H7 (cell line): ENCODE data around the gene SPTBN5. TPM values are rescaled to one million over a fixed set of nuclear protein-coding genes. Genes with fewer than 3 reads are reported as not detected.
A peak's percentile ranks its signal among the peaks of the same experiment; 100 is the strongest.

ENCODE experiments used
- DNase-seq: peaks from one replicate; pipeline ENCODE4 v3.0.0; 2012
- H3K27me3 ChIP-seq: 2 replicates; pipeline ENCODE4 v1.6.0; 2011; ENCODE audit warnings: mild to moderate bottlenecking, low read length; ENCODE audit not compliant: control insufficient read depth, insufficient read depth
- H3K36me3 ChIP-seq: replicated peaks from 2 replicates; pipeline ENCODE4 v1.5.1; 2011; ENCODE audit warnings: low read length; ENCODE audit not compliant: control insufficient read depth, insufficient read depth
- H3K4me3 ChIP-seq: 2 replicates; pipeline ENCODE4 v1.5.1; 2011; ENCODE audit warnings: low read depth, mild to moderate bottlenecking, control low read depth, low read length, moderate library complexity; ENCODE audit not compliant: insufficient read depth
- total RNA-seq: library from RNA; depleted of rRNA; stranded (reverse); fragments of >200 nt; shearing (Covaris generic); gene quantifications from 2 replicates; pipeline ENCODE4 v1.2.3, GENCODE V29; 2014

The SPTBN5 gene
- total RNA-seq, 1 experiment from 2014 or later, result 0.17 TPM

DNA sequence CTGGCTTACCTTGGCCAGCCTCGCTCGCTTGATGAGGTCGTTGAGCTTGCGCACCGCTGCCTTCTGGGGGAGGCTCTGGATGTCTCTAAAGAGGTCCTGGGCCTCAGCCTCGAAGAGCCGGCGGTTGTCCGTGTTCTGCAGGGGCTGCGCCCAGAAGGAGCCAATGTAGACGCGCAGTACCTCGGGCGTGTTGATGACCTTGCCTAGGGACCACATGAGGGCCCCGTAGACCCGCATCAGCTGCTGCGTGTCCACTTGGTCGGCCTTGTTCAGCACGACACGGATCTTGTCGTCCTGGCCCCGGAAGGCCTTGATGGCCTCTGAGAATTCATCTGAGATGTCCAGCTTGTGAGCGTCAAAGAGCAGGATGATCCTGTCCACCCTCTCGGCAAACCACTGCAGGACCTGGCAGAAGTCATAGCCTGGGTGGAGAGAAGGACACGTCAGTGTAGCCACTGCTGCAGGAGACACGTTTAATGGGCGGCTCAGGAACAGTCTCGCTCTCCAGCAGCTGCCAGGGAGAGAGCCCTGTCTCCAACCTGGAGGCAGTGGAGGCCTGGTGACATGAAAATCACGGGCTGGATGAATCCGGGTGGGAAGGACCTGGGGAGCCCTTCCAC lies 25.5 kb upstream of the SPTBN5 start:
- Histone ChIP-seq H3K36me3 (peaks cover 11% of the 10 kb centered on the region), H3K4me3 (no peak overlapping the region), H3K27me3 (no peaks in the 10 kb centered on the region)
- no peak for DNase-seq

DNA sequence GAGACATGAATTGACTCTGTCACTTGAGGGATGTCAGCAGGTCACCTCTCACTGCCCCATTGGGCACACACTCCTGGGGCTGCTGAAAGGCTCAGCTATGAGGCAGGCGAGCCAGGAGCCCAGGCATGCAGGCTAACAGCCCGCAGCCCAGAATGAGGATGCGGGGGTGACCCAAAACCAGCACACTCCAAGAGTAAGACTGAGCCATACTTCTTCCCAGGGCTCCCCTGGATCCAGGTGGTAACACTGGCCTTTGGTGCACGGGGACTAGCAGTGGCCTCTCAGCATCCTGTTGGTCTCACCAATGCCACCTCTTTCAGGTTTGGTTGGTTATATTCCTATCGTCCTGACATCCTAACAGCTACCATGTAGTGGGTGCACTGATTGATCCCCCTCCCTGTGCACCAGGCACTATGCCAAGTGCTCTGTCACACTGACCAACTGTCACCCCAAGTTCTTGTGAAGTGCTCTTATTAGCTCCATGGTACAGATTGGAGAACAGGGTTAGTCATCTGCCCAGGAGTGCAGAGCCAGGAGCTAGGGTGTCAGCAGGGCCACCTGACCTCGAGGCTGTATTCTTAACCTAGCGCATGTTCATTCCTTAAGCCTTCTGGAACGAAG lies 24.8 kb upstream of the SPTBN5 start:
- H3K27me3 ChIP-seq, result no peaks in the 10 kb centered on the region
- DNase-seq, result no peak
- H3K36me3 ChIP-seq, result peaks cover 11% of the 10 kb centered on the region
- H3K4me3 ChIP-seq, result no peak overlapping the region

DNA sequence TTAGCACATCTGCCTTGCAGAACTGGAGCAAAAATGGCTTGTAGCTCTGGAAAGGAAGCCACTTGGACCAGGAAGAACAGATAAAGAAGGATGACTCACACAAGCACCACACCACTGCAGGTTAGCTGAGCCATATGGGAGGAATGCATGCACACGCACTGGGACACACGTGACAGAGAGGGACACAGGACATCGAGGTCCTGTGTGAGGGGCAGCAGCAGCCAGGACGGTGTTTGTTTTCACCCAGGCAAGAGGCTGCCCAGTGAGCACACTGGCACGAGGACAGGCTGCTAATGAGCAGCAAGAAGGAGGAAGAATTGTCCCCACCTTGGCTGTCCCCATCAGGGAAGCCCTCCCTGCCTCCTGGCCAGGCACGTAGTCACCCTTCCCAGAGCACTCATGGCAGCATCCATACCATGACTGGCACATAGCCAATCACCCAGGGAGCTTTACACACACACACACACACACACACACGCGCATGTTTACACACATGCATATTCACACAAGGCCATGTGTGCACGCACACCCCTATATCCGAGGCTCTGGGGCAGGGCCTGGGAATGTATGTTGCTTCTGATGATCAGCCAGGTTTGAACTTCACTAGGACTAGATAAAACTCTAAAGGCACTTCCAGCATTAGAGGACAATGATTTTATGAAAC lies 24.0 kb upstream of the SPTBN5 start:
- Histone ChIP-seq H3K36me3 (peaks cover 11% of the 10 kb centered on the region), H3K4me3 (no peak overlapping the region), H3K27me3 (no peaks in the 10 kb centered on the region)
- DNase-seq, result no peak

DNA sequence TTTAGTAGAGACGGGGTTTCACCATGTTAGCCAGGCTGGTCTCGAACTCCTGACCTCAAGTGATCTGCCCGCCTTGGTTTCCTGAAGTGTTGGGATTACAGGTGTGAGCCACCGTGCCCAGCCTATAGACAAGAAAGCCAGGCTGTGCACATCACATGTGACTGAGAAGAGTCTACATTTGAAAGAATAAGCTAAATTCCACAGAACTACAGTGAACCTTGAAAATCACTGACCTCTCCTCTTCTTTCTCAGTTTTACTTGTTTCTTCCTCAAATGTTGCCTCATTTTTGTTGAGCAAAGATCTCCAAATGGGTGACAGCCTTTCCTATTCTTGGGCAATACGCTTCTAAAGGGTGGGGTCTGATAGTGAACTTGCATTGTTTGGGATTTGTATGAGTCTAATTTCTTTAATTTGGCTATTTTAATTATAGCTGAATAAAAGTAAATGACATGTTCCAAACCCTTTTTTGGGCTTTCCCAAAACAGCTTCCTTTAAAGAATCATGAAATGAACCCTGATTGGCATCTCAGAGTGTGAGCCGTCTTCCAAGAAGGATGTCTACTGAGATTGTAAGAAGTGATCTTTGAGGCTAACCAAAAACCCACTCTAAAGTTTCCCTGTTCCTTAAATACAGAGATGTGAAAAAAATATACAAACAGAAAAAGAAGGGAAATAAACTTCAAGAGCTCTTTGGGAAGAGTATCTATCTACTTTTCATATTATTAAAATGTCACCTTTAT lies 21.6 kb upstream of the SPTBN5 start:
- Histone ChIP-seq H3K36me3 (peaks cover 13% of the 10 kb centered on the region), H3K4me3 (no peak overlapping the region), H3K27me3 (no peaks in the 10 kb centered on the region)
- no peak for DNase-seq

DNA sequence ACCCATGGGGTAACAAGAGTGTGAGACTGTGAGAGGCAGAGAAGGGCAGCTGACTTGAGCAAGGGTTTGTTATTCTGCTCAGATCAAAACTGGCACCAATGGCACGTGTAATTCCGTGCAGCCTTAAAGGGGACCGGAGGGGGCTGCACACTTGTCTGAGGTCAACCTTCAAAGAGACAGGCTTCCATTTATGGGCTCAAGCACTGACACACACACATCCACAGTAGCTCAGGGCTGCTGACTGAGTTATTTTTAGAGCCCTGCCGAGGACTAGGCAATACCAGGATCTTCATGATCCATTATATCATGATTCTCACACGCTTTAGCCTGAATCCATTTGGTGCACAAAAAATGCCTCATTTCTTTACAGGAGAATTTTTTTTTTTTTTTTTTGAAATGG lies 20.6 kb upstream of the SPTBN5 start:
- H3K36me3 ChIP-seq, result peaks cover 17% of the 10 kb centered on the region
- no peak for DNase-seq
- H3K27me3 ChIP-seq, result no peaks in the 10 kb centered on the region
- no peak overlapping the region for H3K4me3 ChIP-seq

DNA sequence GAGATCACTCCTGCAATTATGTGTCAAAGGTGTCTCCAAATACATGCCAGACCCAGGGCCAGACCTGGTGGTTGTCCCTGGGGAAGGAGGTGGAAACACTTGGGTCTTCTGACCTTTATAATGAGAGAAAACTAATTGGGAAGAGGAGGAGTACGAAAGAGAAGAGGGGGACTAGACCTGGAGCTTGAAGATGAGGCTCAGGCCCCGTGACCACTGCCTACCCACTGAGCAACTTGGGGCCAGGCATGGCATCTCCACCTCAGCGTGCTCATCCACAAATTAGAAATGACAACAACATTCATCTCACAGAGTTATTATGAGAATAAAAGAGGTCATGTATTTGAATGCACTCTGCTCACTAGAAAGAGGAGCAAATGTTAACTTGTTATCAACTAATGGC lies 19.4 kb upstream of the SPTBN5 start:
- Histone ChIP-seq H3K27me3 (no peaks in the 10 kb centered on the region), H3K4me3 (no peak overlapping the region), H3K36me3 (peaks cover 21% of the 10 kb centered on the region)
- DNase-seq, result no peak

DNA sequence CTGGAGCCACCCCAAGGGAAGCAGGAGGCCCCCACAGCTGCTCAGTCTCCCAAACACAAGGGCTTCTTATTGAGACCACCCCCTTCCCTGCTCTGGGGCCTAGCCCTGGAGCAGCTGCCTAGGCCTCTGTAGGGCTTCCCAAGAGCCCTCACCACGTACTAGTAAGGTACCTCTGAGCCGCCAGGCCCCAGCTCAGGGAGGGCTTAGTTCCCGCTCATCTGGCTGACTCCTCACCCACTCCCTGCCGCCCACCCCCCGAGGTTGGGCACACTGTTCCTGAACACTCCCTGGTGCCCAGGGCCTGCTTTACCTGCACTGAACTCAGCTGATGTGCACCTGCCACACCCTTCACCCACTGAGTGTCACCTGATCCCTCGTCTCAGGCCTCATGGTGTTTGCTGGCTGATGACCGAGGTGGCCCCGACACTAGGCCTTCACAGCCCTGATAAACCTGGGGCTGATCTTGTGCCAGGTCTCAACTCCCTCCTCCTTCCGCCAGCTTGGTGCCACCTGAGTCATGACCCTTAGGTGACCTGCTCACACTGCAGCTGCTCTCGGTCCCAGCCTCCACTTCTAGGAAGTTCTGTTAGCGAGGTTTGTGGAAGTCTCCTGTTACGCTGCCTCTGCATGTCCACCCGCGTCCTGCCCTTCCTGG lies 18.0 kb upstream of the SPTBN5 start:
- no peak overlapping the region for H3K4me3 ChIP-seq
- H3K36me3 ChIP-seq, result peaks cover 22% of the 10 kb centered on the region
- DNase-seq, result no peak
- no peaks in the 10 kb centered on the region for H3K27me3 ChIP-seq

DNA sequence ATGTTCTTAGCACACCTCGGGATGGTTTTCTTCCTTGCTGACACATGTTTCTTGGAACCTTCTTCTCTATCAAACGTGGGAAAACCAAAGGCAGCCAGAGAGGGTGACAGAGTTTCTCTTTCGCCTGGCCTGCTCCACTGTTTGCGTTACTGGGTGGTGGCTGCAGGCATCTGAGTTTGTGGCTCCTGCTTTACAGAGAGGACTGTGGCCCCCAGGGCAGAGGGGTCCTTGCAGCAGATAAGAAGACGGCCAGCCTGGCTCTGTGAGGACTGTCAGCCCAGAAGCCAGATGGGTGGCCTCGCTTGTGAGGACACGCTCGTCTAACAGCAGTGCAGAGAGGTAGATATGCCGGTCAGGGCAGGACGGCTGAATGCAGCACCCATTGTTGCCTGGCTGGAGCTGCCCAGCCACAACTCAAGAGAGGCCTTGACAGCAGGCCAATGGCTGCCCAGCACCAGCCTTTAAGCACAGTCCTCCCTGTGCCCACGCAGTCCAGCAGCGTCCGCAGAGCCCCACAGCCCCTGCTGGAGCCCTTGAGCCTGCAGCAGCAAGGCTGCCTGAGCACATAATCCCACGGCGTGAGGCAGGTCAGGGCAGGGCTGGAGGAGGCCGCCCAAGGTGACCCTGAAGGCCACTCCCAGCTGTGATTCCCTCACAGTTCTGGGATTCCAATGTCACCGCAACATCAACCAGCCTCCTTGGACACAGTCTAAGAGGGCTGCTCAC lies 15.0 kb upstream of the SPTBN5 start:
- no peaks in the 10 kb centered on the region for H3K27me3 ChIP-seq
- no peak for DNase-seq
- no peak overlapping the region for H3K4me3 ChIP-seq
- H3K36me3 ChIP-seq, result peaks cover 24% of the 10 kb centered on the region

DNA sequence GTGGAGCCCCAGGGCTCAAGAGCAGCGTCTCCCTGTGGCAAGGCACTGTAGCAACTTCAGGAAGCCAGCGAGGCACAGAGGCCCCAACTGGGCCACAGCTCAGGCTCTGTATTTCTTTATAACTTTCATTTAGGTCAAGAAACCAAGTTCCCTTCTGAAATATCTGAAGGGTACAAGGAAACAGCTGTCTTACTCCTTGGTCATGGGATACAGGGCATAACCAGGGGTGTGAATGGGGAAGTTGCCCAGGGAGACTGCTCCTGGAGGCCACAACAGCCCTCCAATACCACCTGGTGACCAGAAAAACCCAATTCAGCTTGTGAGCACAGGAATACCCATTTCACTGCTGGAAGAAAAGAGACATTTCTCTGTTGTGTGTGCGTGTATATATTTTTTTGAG lies 13.3 kb upstream of the SPTBN5 start:
- no peak overlapping the region for H3K4me3 ChIP-seq
- H3K27me3 ChIP-seq, result no peaks in the 10 kb centered on the region
- DNase-seq, result no peak
- H3K36me3 ChIP-seq, result peaks cover 24% of the 10 kb centered on the region

DNA sequence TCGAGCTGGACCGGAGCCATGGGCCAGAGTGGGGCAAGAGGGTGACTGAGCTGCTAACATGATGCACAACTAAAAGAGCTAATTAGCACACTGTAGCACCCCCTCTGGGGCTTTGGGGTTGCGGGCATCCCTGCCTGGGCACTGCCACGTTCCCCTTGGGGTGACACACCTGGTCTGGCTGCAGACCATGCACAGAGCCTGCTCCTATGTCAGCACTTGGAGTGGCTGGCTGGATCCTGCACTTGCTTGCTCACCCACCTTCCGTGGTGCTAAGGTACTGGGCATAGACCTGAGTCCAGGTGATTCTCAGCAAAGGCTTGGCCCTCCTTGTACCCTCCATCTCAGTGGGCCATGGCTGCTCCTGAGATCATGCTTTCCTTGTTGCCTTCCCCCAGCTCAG lies 12.8 kb upstream of the SPTBN5 start:
- H3K36me3 ChIP-seq, result peaks cover 22% of the 10 kb centered on the region
- no peak overlapping the region for H3K4me3 ChIP-seq
- H3K27me3 ChIP-seq, result no peaks in the 10 kb centered on the region
- DNase-seq, result no peak

DNA sequence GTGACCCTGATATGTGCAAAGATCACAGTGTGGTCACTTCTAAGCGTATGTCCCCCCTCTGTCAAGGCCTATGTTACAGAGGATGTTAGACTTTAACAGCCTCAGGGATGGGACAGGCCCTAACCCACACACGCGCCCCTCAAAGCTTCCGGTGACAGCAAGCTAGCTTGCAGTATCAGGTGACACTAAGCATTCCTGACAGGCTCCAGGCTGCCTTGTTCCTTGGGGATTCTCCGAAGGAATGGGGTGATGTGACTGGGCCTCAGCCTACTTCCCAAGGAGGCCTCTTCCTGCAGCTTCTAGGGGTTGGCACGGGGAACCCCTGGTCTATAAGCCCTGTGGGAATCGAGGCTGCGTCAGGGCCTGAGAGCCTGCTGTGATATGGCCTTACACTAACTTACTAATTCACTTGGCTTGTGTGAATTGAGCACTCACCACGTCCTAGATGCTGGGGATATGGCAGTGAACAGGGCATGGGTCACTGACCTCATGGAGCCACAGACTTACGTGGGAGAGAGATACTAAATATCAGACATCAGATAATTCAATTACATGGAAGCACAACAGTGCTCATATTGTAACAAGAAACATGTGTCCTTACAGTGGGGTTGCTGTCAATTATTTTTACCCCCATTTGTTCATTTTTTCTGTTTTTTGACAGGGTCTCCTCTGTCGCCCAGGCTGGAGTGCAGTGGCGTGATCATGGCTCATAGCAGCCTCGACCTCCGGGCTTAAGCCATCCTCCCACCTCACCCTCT lies 11.4 kb upstream of the SPTBN5 start:
- H3K27me3 ChIP-seq, result no peaks in the 10 kb centered on the region
- H3K36me3 ChIP-seq, result peaks cover 22% of the 10 kb centered on the region
- peak; percentile 62 for DNase-seq
- H3K4me3 ChIP-seq, result no peak overlapping the region

DNA sequence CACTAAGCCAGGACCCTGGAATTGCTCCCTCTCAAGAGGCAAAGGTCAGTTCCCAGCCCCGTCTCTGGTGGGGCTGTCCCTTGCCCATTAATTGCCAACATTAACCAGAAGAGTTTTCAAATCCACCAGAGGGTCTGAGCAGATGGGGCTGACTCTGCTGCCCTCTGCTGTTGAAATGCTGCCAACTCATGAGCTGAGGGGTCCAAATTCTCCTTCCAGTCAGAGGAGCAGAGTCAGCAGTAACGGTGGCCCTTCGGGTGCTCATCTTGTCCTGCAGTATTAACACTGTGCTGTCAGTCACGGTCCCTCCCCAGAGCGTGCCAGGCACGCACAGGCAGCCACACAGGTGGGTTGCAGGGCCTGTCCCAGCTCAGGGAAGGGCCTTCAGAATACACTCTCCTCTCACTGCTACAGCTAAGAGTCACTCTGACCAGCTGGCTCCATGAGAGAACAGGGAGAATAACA lies 10.7 kb upstream of the SPTBN5 start:
- peak; percentile 95 for DNase-seq
- H3K36me3 ChIP-seq, result peaks cover 21% of the 10 kb centered on the region
- no peaks in the 10 kb centered on the region for H3K27me3 ChIP-seq
- H3K4me3 ChIP-seq, result no peak overlapping the region

DNA sequence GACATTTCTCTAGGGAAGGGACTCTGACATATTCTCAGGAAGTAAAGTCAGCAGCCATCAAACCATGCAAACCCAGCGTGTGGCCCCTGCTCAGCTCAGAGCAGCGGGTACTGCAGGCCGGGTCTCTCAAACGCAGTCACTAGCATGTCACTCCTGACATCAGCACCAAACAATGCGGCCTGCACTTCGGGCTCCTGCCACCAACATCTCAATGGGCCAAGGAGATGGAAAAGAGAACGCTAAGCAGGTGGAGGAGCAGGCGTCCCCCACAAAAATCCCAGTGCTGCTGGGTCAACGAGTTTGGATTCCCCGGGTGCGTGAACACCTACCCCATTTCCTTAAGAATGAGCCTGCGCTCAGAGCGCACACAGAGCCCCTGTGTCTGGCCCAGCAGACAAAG lies 9.9 kb upstream of the SPTBN5 start:
- Histone ChIP-seq H3K4me3 (no peak overlapping the region), H3K36me3 (peaks cover 13% of the 10 kb centered on the region), H3K27me3 (no peaks in the 10 kb centered on the region)
- DNase-seq, result no peak
